HG03442 (cell line): ENCODE results near the gene CYTH1.

Experiments used
- ATAC-seq: cut with Tn5 transposase; IDR thresholded peaks from one replicate; pipeline ENCODE4 v1.9.1; 2021; ENCODE audit warnings: mild to moderate bottlenecking, moderate library complexity; ENCODE audit not compliant: unreplicated experiment

Gene CYTH1

GRCh38 chr17:78694805-78695531 is 87.1 kb downstream of the CYTH1 start:
- no peak for ATAC-seq

DNA sequence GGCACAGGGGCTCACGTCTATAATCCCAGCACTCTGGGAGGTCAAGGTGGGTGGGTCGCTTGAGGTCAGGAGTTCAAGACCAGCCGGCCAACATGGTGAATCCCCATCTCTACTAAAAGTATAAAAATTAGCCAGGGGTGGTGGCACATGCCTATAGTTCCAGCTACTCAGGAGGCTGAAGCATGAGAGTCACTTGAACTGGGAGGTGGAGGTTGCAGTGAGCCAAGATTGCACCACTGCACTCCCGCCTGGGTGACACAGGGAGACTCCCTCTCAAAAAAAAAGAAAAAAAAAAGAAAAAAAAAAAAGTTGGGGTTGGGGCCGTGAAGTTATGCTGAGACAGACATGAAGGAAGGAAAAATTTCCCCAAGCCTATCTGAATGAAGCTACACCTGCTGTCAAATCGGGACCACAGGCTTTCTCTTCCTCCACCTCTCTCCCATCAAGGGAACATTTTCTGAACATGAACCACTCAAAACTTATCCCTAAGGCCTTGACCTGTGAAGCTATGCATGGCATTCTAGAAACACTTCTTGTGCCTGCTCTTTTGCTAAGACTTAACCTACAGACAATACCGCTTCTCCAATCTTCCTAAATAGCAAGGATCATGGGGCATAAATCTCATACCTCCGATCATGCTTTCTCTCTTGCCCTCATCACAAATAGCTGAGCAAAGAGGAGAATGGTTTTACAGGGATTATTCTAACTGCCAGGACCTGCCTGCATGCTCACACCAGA is 88.6 kb downstream of the CYTH1 start:
- no peak for ATAC-seq

GRCh38 chr17:78692460-78693010 is 89.5 kb downstream of the CYTH1 start:
- ATAC-seq: no peak

- no peak for ATAC-seq
These were observed 93.0 kb downstream of the CYTH1 start for GRCh38 chr17:78689029-78689428.

DNA sequence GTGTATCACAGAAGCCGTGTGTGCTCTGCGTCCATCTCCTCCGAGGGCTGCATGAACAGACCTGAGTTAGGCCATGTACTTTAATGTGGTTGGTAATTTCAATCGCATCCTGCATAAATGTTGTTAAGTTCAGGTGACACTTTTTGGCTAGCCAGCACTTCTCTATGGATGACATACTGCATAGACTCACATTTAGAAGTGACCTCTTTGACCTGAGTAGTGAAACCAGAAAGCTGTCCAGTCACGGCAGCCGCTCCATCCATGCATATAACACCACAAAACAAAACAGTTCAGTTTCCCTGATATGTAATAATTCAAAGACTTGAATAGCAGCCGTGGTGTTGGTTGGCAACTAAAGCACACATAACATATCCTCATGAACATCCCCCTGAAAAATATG is 94.1 kb downstream of the CYTH1 start:
- no peak for ATAC-seq

DNA sequence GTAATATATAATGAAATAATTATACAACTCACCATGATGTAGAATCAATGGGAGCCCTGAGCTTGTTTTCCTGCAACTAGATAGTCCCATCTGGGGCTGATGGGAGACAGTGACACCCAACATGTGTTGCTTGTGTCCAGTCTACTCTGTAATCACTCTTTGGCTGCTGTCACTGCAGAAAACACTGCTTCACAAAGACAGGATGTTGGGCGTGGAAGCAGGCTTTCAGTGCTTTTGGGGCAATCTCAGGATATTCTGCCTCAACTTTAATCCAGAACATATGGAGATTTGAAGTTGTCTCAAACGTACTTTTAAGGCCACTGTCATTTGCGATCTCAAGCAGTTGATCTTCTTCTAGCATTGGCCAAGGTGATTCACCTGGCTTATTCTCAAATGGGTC is 94.9 kb downstream of the CYTH1 start:
- no peak for ATAC-seq

DNA sequence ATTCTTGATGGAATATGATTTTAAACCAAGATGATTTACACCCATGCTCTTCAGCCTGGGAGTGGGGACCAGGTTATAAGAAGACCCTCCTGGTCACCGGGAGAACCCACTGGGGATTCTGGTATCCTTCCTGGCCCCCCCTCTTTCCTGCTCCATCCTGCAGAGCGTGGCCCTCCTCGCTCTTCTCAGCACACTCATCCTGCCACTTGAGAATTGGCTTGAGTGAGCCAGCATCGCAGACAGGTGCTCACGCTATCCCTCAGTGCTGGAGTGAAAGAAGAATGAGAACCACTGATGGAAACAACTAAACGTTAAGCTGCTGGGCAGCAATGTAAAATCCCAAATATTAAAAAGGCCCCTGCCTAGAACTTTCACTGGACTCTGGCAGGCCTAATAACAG is 98.0 kb downstream of the CYTH1 start:
- ATAC-seq: no peak

DNA sequence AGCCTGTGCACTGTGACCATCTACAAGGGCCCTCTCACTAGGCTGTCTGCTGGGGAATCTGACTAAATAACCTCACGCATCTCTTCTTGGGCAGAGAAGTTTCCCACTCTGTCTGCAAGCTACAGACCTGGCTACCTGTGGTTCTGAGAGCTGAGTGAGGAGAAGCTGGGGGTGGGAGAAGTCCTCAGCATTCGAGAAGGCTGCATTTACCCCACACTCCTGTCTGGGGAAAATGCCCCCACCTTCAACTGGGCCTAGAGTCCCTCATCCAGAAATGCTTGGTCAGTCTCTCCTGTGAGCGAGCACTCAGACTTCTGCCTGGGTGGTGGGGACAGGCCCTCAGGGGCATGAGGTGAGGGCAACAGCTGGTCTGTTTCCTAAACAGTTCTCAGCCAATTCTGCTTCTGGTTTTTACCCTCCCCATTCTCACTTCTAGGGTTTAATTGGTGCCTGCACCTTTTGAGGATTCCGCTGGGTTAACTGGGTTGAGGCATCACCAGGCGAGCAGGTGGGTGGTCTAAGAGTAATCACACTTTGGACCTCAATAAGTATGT is 98.6 kb downstream of the CYTH1 start:
- ATAC-seq: no peak

DNA sequence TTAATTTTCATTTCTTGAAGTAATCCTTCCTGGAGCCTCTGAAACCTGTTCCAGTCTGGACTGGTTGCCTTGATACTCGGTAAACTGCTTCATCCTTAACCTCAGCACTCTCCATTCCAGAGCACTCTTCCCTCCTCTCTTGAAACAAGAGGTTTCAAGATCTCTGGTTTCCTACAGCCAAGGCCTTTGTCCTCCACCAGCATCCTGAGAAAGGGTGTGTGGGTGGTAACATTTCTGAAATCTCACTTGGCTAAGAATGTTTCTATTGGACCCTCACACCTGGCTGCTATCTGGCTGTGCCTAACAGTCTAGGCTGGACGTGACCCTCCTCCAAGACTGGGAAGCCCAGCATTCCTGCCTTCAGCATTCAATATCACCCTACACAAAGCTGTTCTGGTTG is 99.7 kb downstream of the CYTH1 start:
- ATAC-seq: no peak

- ATAC-seq: no peak
These were observed 101.6 kb downstream of the CYTH1 start for GRCh38 chr17:78680436-78680835.

DNA sequence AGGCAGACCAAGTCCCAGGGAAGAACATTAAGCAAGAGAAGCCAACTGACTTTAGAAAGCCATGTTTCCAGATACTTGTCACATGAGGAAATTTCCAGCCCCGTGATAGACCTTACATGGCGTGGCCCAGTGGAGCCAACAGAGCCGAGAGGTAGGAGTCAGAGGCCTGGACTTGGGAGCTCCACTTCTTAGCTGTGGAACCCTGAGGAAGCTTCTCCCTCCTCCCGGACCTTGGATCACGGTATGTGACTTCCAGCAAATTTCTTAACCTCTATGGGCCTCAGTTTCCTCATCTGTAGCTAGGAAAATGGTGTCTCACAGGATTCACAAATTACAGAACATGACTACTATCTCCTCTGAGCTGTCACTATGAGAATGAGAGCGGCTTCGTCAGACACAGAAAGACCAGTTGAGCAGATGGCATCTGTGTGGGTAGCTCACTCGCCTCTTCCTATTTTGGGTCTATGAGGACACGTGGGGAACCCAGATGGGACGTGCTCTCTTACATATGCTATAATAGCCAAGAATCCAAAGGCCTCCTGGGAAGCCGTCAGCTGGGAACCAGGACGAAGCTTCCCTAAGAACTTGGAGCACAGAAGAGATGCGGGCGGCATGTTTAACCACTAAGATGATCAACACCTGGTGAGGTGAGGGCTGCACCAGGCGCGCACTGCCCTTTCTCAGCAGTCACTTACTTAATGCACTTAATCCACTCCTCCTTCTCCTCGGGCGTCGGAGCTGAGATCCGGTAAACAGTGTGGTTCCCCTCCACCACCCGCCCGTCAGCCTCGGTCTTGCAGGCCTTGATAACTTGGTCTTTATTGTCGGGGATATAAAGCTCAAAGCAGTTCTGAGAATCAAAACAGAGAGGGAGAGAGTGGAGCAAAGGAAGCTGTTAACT is 102.3 kb downstream of the CYTH1 start:
- no peak for ATAC-seq

GRCh38 chr17:78678711-78679110 is 103.4 kb downstream of the CYTH1 start:
- no peak for ATAC-seq

GRCh38 chr17:78678222-78678557 is 103.9 kb downstream of the CYTH1 start:
- ATAC-seq: no peak

DNA sequence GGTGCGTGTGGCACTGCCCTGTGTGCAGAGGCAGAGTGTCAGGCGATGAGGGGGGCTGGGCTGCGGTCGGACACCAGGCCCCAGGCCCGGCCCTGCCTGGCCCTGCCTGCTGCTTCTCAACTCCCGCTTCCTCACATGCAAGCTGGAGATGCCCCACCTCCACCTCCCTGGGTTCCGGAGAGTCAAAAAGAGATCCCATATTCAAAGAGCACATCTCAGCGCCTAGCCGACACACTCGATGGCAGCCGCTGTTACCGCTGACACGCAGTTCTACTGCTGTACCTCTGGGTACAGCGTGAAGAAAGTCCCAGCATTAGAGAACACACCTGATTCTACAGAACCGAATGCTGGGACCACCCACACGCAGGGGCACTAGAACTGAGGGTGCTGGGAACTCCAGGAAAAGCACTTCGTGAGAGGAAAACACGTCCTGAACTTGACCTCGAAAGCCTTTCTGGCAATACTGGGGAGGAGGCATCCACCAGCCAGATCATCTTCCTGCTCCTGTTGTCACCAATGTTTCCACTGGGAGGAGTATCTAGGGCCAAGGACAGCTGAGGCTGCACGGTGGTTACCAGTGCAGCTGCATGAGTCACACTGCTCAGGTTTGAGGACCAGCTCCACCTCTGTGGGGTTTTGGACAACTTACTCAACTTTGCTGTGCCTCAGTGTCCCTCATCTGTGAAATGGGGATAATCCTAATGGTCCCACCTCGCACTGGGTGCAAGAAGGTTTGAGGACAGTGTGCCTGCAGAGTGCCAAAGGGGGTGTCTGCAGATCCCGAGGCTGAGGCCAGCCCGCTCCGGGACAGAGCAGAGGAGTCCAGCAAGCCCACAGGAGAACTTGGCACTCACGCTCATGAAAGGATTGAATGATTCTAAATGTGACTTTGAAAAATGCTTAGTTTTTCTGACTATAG is 104.5 kb downstream of the CYTH1 start:
- no peak for ATAC-seq

DNA sequence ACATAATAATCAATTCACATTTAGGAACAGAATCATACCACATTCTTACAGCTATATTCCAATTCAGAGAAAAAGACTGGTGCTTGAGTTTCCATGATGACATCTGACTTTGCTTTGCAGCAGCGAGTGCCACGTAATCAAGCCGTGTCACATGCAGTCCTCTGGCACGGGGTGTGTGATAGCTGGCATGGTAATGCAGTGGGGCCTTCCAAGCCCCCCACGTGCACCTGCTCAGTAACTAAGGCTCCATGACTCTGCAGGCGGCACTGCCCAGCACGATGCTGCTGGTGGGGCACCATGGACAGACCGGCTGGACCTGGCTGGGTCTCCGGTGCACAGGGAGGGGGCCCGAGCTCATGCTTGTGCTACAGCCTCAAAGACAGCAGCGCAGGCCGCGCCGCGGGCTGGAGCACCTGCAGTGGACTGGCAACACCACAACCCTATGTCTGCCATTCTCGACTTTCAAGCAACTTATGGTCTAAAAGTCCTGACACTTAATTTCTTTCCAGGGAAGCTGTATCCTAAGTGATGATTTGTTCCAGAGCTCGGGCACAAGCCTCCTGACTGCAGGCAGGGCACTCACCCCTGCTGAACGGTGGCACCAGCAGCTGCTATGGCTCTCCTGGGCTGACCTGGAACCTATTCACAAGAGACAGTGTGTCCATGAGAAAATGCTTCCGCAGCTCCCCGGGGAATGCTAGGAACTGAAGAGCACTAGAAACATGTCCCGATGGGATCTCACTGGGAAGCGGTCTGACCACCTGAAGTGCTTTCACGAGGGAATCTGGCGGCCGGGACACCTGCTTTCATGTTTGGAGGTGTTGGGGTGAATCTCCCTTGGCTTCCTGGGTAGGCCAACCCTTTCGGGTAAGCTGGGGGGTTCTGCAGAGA is 105.4 kb downstream of the CYTH1 start:
- ATAC-seq: no peak

DNA sequence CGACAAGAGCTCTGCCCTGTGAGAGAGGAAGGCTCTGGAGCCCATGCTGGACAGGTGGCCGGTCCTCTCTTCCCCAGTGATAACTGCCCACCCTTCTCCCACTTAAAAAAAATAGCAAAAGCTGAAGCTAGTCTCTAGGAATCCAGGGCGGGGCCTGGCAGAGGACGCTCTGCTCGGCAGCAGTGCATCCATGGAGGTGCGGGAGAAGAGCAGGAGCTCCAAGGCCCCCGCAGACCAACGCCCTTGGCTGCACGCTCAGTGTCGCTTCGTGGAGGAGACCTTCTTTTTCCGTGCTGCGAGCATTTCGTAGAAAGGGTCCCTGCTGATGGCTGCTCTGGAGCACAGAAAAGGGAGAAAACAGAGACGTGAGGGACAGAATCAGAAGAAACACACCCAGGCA is 106.2 kb downstream of the CYTH1 start:
- no peak for ATAC-seq

DNA sequence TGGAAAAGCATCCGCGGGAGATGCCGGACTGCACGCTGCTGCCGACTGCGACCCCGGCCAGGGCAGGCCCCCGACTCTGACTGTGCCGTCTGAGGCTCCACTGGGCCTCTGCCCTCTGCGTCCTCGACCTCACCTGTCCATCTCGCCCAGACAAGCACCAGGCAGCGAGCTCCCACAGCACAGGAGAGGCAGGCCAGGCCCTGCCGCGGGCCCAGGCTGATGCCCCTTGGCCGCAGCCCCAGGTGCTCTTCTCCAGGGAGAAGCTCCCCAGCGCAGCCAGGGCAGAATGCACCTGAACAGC is 106.8 kb downstream of the CYTH1 start:
- no peak for ATAC-seq

- no peak for ATAC-seq
These were observed 107.3 kb downstream of the CYTH1 start for GRCh38 chr17:78674595-78675315.

DNA sequence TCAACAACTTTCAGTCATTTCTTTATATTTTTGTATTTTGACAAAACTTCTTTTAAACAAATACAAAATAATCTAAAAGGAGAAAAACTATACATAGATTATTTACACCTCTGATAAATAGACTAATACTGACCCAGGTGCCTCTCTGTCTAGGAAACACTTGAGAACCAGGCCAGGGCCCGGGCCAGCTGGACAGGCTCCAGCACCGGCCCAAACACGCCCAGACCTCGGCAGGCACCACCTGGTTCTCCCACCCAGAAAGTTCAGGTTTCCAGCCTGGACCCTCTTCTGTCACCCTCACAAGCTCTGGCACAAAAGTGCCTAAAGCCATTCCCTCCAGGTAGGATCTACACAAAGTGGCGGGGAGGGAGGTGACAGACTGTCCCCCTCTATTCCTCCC is 107.9 kb downstream of the CYTH1 start:
- no peak for ATAC-seq
